Left ventricle myocardium superior (tissue), 1 donor: Measurements from ENCODE around the gene RNF213. TPM values are rescaled to one million over a fixed set of nuclear protein-coding genes. Genes with fewer than 3 reads are reported as not detected.
"Not testable (repeated sequence)": the region's sequence is repeated elsewhere in the genome, so short reads cannot be mapped to it uniquely, and the experiment has no call there.

ENCODE experiments used
- ATAC-seq: fragments of 200-7000 bp; cut with Tn5 transposase; one replicate; pipeline ENCODE4 v1.9.1; 2020; ENCODE audit warnings: mild to moderate bottlenecking, moderate library complexity
- DNase-seq: peaks from one replicate; pipeline ENCODE4 v3.0.0-alpha.2; 2020
- intact Hi-C: fragments of 100-400 bp; cut with micrococcal nuclease; formaldehyde crosslinking; loops from one replicate; pipeline ENCODE4 v1.11.0; 2022
- total RNA-seq: library from RNA; stranded (reverse); fragmentation: NEBNext Ultra II Directional; extraction: Animal tissue kit (Norgen Biotek cat#: 25700); gene quantifications from one replicate; pipeline ENCODE4 v1.2.1, GENCODE V29; 2021
- donor health status: DM: no; HTN: yes; CAD: no; lungs with severe emphysema.

The RNF213 gene
- total RNA-seq, 1 donor from 2014 or later = 25.7 TPM

DNA sequence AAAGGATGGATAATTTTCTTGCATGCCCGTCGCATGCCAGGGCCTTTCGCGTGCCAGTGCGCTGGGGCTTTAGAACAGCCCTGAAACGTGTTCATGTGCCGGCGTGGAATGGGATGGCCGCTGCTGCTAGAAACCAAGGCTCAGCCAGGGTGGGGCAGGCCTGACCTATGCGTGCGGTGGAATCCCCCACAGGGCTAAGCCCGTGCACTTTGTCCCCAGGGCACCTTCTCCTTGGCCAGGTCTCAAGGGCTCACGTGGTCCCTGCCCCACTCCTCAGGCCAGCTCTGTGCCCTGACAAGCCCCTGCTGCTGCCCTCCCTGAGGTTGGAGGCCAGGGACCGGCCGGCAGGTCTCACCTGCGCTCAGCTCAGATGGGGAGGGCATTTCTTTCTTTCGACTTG lies 13.1 kb upstream of the RNF213 start:
- intact Hi-C loops = no loop called here
- DNase-seq (peak; percentile 21), ATAC-seq (no peak)

DNA sequence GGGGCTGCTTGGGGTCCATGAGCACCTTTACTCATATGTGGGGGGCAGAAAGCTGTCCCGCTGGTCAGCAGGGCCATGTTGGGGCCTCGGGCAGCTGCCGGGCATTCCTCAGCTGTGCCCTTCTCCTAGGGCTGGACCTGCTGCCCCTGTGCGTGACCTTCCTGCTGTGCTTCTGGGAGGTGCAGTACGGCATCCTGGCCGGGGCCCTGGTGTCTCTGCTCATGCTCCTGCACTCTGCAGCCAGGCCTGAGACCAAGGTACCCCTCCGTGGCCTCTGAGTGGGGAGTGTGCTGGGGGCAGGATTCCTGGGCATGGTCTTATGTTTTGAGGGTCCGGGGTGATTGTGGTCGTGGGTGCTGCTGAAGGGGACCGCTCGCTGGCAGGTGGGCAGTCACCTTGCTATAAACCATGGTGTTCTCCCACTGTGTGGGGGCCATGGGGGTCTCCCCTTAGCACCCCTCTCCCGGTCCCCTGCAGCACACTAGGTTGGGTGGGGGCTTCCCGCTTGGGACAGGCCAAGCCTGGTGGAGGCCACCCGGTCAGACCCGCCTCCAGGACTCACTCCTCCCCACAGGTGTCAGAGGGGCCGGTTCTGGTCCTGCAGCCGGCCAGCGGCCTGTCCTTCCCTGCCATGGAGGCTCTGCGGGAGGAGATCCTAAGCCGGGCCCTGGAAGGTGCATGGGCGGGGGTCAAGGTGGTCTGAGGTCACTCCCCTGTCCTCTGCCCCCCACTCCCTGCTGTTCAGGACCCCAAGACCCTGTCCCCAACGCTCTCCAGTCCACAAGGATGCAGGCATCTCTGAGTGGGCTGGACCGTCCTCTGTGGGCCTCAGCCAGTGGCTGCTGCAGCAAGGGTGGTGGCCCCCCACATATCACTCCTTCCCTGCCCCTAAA lies 12.4 kb upstream of the RNF213 start:
- ATAC-seq (no peak), DNase-seq (no peak)
- intact Hi-C loops = no loop called here

DNA sequence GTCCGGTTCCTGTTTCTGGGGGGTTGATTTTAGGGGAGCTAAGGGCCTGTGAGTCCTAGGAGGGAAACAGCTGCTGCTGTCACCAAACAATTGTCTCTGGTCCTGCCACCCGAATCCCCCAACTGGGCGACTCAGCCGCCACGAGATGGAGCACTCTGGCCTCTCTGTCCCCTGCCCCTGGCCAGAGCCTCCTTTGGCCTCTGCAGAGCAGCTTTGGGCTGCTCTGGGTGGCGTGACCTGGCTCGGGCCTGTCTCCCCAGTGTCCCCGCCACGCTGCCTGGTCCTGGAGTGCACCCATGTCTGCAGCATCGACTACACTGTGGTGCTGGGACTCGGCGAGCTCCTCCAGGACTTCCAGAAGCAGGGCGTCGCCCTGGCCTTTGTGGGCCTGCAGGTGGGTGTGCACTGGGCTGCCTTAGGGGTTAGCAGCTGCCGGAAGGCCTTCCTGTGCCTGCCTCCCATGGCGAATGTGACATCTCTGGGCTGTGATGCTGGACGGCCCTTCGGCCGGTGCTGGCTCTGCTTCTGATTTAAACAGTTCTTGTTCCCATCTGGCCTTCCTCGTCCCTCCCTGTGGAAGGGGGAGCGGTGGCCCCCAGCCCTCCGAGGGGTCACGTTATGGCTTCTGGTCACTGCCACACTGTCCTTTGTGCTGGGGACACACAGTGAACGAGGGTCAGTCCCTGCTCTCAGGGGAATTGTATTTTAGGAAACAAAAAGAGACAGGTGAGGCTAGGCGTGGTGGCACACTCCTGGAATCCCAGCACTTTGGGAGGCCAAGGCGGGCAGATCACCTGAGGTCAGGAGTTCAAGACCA lies 11.6 kb upstream of the RNF213 start:
- no peak for ATAC-seq
- peak; percentile 15 for DNase-seq
- intact Hi-C loops = no loop called here

DNA sequence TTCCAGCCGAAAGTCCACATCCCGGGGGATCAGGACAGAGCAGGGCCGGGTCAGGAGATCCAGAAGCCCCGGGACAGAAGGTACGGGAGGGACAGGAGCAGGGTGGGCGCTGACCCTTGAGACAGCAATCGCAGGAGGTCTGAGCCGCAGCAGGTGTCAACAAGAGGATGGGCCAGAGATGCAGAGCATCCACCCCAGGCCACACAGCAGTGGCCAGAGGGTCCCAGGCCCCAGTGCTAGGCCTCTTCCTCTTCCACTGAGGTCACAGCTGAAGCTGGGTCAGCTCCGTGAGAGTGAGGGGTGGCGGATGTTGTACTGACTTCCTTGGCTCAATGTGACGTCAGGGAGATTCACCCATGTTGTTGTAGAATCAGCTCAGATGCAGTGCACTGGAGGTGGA lies 8.7 kb upstream of the RNF213 start:
- no peak for DNase-seq
- ATAC-seq = no peak
- intact Hi-C loops = no loop called here

DNA sequence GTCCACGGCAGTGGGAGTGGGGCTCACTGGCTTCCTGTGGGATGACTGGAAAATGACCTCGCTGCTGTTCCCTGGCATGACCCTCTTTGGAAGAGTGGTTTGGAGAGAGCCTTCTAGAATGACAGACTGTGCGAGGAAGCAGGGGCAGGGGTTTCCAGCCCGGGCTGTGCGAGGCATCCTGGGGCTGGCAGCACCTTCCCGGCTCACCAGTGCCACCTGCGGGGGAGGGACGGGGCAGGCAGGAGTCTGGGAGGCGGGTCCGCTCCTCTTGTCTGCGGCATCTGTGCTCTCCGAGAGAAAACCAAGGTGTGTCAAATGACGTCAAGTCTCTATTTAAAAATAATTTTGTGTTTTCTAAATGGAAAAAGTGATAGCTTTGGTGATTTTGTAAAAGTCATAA lies 7.8 kb upstream of the RNF213 start:
- peak; percentile 72 for DNase-seq
- ATAC-seq = peak; percentile 70
- intact Hi-C loops = no loop called here

DNA sequence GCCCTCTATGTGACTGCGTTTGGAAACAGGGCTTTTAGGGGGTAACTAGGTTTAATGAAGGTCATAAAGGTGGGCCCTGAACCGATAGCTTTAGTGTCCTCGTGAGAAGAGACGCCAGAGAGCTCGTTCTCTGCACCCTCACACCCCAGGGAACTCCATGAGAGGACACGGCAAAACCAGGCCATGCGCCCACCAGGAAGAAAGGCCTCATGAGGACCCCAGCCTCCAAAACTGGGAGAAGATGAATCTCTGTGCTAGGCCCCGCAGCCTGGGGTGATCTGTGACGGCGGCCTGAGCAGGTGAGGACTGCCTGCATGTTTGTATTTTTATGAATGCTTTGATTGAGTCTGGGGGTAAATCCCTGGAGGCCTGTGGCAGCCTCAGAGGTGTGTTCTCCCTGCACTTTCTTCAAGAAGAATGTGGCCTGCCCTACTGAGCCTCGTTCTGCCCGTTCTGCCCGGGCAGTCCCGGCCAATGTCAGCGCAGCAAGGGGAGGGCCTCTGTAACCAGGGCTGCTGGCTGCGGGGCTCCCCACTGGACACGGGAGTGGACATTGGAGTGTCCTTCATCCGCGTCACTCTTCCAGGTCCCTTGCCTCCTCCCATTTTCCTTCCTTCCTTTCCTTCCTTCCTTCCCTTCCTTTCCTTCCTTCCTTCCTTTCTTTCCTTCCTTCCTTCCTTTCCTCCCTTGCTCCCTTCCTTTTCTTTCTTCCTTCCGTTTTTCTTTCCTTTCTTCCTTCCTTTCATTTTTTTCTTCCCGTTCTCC lies 6.8 kb upstream of the RNF213 start:
- intact Hi-C loops = no loop called here
- DNase-seq = no peak

DNA sequence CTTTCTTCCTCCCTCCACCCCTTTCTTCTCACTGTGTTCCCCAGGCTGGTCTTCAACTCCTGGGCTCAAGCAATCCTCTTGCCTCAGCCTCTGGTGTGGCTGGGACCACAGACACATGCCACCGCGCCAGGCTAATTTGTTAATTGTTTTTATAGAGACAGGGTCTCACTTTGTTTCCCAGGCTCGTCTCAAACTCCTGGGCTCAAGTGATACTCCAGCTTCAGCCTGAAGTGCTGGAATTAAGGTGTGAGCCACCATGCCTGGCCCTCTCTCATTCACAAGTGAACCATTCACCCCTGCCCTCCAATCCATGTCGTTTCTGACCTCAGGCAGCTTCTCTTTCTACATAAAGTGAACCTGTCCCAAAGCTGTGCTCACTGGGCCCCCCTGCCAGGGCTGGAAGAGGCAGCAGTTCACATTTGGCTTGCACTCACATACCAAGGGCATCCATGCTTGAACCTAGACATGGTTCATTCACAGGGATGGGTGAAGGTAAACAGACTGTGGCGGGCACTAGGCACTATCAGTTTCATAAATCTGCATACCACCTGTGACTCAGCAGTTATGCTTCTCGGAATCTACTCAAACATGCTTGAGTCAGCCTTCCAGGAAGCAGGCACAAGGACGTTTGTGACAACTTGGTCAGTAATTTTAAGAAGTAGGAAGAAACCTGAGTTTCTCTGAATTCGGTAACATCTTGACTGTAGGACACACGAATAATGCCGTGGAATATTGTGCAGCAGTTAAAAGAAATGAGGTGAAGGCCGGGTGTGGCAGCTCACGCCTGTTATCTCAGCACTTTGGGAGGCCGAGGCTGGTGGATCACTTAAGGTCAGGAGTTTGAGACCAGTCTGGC lies 6.0 kb upstream of the RNF213 start:
- intact Hi-C loops = no loop called here
- ATAC-seq (peak; percentile 27), DNase-seq (no peak)

More for the DNA sequence above, 6.8 kb upstream of the RNF213 start:
- no peak for ATAC-seq

DNA sequence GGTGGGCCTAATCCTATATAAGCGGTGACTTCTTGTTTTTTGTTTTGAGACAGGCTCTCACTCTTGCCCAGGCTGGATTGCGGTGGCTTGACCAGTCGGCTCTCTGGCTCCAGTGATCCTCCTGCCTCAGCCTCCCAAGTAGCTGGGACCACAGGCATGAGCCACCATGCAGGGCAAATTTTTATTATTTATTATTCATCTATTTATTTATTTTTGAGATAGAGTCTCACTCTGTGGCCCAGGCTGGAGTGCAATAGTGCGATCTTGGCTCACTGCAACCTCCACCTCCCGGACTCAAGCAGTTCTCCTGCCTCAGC lies 4.7 kb upstream of the RNF213 start:
- ATAC-seq (no peak), DNase-seq (no peak)
- intact Hi-C loops = no loop called here

DNA sequence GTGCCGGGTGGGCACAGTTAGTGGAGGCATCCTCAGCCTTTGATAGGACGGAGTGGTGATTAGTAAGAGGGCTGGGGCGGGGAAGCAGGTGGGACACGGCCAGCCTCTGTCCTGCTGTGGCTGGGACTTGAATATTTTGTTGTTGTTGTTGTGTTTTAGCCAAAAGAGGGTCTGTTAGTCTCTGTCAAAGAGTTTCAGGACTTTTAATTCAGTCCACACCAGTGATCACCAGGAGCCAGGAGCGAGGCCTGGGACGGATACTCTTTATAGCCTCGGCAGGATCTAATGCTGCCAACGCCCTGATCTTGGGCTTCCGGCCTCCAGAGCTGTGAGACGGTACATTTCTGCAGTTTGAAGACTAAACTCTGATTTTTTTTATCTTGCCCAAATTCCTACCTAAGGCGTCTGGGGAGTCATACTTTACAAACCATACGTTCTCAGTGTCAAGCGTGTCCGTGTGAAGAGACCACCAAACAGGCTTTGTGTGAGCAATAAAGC lies 2.9 kb upstream of the RNF213 start:
- ATAC-seq = no peak
- intact Hi-C loops = no loop called here
- no peak for DNase-seq

DNA sequence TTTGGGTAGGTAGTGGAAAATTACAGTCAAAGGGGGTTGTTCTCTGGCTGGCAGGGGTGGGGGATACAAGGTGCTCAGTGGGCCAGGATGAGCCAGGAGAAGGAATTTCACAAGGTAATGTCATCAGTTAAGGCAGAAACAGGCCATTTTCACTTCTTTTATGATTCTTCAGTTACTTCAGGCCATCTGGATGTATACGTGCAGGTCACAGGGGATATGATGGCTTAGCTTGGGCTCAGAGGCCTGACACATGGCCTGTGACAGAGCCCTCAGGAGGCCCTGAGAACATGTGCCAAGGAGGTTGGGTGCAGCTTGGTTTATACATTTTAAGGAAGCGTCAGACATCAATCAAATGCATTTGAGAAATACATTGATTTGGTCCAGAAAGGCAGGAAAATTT lies 2.4 kb upstream of the RNF213 start:
- intact Hi-C loops, DNase-seq, ATAC-seq: not testable (repeated sequence)

DNA sequence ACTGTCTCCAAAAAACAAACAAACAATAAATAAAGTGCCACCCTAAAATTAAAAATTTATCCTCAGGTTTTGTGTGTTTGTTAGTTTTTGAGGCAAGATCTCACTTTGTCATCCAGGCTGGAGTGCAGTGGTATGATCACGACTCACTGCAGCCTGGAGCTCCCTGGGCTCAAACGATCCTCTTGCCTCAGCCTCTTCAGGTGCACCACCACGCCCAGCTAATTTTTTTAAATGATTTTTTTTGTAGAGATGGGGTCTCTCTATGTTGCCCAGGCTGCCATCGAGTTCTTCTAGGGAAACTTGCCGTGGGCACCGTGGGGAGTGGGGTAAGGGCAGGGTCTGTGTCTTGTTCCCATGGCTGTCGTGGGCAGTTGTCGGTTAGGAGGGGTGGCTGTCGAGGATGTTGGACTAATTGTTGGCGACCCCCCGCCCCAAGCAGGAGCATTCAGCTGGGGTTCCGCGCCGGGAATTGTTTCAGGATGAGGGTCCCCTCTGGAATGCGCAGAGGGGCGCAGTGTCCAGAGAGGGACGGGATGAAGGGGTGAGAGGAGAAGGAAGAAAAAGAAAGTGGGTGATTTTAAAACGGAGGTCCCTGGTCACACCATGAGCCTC lies 1.1 kb upstream of the RNF213 start:
- DNase-seq (no peak), ATAC-seq (no peak)
- intact Hi-C loops = no loop called here

DNA sequence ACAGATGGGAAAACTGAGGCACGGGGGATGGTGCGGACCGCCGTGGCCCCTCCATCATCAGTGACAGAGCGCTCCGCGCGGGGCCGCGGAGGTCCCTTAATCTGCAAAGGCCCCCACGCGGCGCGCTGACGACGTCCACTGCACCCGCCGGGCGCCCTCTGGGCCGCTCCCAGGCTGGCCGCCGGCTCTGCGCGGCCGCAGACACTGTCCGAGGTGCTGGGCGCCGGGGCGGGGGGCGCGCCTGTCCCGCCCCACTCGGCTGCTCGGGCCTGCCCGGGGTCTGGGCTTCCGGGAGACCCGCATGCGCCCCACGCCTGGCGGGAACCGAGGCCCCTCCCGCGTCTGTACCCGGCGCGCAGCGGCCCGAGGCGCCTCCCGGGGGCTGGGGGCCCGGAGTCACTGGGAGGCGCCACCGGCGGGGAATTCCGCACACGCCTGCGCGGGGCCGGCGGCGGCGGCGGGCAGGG lies 550 bp upstream of the RNF213 start:
- ATAC-seq = peak; percentile 81
- DNase-seq = peak; percentile 86
- intact Hi-C loops = no loop called here

DNA sequence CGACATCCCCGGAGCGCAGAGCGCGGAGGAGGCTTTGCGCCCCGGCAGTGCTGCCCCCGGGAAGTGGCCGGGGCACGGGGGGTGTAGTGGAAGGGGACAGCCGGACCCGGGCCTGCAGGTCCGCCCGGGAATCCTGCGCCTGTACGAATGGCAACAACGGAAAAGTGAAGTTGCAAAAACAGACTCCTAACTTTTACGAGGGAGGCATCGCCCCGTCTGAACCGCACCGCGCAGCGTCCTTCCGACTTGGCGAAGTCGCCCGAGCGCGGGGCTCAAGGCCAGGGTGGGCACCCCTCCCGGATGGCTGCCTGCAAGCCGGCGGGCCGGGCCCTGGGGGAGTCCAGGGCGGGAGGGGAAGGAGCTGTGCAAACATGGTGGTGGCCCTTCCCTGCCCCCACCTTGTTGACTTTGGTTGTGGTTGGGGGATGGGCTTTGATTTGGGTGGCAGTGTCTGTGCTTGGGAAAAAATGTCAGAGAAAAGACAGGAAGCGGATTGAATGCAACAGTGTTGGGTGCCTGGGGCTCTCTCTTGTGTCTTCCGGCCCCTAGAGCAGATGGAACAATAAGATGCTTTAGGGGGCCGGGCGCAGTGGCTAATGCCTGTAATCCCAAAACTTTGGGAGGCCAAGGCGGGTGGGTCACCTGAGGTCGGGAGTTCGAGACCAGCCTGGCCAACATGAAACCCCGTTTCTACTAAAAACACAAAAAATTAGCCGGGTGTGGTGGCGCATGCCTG lies 675 bp downstream of the RNF213 start:
- intact Hi-C loops = no loop called here
- peak; percentile 74 for DNase-seq
- ATAC-seq = peak; percentile 45

DNA sequence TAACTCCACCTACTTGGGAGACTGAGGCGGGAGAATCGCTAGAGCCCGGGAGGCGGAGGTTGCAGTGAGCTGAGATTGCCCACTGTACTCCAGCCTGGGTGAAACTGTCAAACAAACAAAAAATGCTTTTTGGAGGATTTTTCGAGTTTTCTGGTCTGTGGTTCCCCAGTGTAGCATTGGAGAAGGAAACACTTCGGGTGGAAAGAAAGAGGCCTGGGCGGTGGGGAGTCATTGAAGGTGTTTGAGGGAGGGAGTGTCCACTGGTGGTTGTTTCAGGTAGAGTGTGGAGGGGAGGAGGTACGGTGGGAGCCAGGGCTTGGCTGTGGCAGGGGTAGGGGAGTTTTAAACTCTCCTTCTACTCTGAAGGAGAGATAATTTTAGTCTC lies 1.2 kb downstream of the RNF213 start:
- intact Hi-C loops = no loop called here
- ATAC-seq = no peak

DNA sequence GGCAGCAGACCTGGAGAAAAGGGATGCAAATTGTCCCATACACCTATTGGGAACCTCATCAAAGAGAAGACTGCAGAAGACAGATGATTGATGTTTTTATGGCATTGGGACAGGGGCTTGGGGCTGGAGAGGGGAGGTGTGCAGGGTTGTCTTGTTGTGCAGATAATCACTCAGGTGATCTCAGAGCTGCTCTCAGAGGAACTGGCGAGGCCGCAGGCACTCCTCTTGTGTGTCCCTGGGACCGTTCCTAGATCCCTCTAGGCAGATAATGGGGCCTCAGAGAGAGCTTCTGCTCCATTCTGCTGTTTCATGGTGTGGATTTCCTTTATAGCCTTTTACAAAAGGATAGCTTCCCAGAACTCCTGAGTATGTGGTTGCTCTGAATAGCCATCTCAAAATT lies 1.6 kb downstream of the RNF213 start:
- ATAC-seq = no peak
- DNase-seq = no peak
- intact Hi-C loops = no loop called here

More for the DNA sequence above, 1.2 kb downstream of the RNF213 start:
- DNase-seq = no peak

DNA sequence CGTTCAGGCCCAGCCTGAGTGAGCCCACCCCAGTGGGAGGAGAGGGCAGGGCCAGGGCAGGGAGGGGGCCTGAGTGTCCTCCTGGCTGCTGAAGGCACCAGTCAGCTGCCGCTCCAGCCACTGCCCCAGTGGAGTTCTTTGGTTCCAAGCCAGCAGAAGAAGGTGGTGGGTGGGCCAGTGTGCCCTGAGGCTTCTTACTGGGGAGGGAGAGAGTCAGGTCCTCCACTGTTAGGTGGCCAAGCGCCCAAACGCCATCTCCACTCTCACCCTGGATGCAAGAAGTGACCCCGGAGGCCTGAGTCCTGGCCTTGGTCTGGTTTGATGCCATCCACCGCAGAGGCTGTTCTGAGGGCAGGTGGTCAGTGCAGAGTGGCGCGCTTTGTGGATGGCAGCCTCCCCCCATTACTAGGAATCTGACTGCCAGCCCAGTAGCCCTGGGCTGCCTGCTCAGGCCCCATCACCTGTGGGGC lies 2.2 kb downstream of the RNF213 start:
- intact Hi-C loops = no loop called here
- ATAC-seq (no peak), DNase-seq (no peak)
